ENCODE data around the gene QRSL1. TPM values are rescaled to one million over a fixed set of nuclear protein-coding genes. Genes with fewer than 3 reads are reported as not detected.

Gene QRSL1
- total and polyA plus RNA-seq, 7 donors, result 14.8 to 27.2 (median 20.2) TPM

DNA sequence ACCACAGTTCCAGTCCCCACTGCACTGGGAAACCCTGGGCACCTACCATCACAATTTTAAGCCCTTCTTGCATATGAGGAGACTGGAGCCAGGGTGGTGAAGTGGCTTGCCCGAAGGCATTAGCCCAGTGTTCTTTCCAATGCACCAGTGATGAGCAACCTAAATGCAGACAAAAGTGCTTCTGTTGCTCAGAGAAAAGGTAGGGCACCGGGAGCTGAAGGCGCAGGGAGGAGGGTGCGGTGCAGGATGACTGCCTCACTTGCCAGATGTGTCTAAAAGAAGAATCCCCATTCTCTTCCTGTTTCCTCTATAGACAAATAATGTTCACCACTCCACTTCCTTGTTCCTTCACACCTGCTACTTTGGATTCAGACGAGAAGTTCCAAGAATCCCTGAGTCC lies 86.5 kb downstream of the QRSL1 start:
- WGBS, 3 donors, result 70 to 71% (median 71%) methylated on average over 5 of the region's 5 CpGs
- Histone ChIP-seq H3K9me3 (no peaks in the 10 kb centered on the region), H3K27ac (no peak overlapping the region), H3K4me1 (no peaks in the 10 kb centered on the region), H3K27me3 (ENCODE audit: insufficient read depth in 3 of 3, low read length in 2 of 3) (no peaks in the 10 kb centered on the region), H3K36me3 (ENCODE audit: insufficient read depth in 1 of 2, low read depth in 1 of 2) (no peaks in the 10 kb centered on the region), H3K4me3 (no peak overlapping the region)
- TF ChIP-seq, protein P1, sequence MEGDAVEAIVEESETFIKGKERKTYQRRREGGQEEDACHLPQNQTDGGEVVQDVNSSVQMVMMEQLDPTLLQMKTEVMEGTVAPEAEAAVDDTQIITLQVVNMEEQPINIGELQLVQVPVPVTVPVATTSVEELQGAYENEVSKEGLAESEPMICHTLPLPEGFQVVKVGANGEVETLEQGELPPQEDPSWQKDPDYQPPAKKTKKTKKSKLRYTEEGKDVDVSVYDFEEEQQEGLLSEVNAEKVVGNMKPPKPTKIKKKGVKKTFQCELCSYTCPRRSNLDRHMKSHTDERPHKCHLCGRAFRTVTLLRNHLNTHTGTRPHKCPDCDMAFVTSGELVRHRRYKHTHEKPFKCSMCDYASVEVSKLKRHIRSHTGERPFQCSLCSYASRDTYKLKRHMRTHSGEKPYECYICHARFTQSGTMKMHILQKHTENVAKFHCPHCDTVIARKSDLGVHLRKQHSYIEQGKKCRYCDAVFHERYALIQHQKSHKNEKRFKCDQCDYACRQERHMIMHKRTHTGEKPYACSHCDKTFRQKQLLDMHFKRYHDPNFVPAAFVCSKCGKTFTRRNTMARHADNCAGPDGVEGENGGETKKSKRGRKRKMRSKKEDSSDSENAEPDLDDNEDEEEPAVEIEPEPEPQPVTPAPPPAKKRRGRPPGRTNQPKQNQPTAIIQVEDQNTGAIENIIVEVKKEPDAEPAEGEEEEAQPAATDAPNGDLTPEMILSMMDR (IDR thresholded peaks at IDR 0.05), result no peak
- intact Hi-C loops (cut with DNase I), result no loop called here
- ATAC-seq (no peak), DNase-seq (no peak)

DNA sequence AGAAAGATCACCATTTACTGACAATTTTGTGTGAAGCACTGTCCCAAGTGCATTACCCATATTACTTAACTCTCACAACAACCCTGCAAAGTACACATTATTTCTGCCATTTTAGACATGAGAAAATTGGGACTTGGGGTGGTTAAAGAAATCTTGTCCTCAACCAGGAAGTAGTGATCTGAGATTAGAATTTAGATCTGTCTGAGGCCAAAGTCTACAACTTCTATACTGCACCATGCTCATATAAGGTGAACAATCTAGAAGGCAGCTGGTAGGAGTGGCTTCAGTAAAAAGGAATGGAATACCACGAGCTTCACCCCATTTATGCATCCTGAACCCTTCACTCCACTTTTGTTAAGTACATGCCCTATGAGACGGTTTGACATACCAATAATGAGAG lies 87.6 kb downstream of the QRSL1 start:
- ATAC-seq (no peak), DNase-seq (no peak)
- TF ChIP-seq, protein P1 (IDR thresholded peaks at IDR 0.05), result no peak
- no peaks in the 10 kb centered on the region for H3K27me3 ChIP-seq (ENCODE audit: insufficient read depth in 3 of 3, low read length in 2 of 3)
- no peaks in the 10 kb centered on the region for H3K36me3 ChIP-seq (ENCODE audit: insufficient read depth in 1 of 2, low read depth in 1 of 2)
- no peaks in the 10 kb centered on the region for H3K4me1 ChIP-seq
- intact Hi-C loops (cut with DNase I), result no loop called here
- H3K9me3 ChIP-seq, result no peaks in the 10 kb centered on the region
- no peak overlapping the region for H3K4me3 ChIP-seq
- WGBS, 3 donors, result 84 to 89% (median 84%) methylated on average over 2 of the region's 2 CpGs
- H3K27ac ChIP-seq, result no peak overlapping the region

Other genes with a start within 250 kb of the QRSL1 start
- gene RTN4IP1, start 80 bp upstream of the QRSL1 start, total RNA-seq, result 10 to 100 TPM; 10.0 to 14.4 (median 11.5) TPM
- gene RTN4IP1, start 80 bp upstream of the QRSL1 start, polyA plus RNA-seq, result 10 to 100 TPM; 10.5 to 25.6 (median 18.4) TPM

Data from psoas muscle (tissue), 8 donors.